Right lobe of liver (tissue), 4 donors: ENCODE data around the gene PGM5.

Source experiments
- CTCF ChIP-seq, 4 donors: fragments of 200-600 bp in 3 of 4; fragments of 450-650 bp in 1 of 4; IDR thresholded peaks; one replicate each; pipeline versions ENCODE4 v1.5.1 to v1.8.0; 2016 to 2022; ENCODE audit warnings: antibody characterized with exemption in 4 of 4, mild to moderate bottlenecking in 2 of 4
- POLR2A ChIP-seq: fragments of 450-650 bp; IDR thresholded peaks from one replicate; pipeline ENCODE4 v1.6.1; 2017; ENCODE audit warnings: antibody characterized with exemption, mild to moderate bottlenecking
- donor health status: DM: no; HTN: no; CAD: no.
- donor health status: DM: no; HTN: no; CAD: no.
- donor health status: DM: no; HTN: yes; CAD: no.

GRCh38 chr9:68537616-68537880, 181.1 kb downstream of the PGM5 start:
- TF ChIP-seq CTCF (IDR thresholded peaks at IDR 0.05) (no peak), POLR2A (no peak)
